Activated CD4-positive, CD25-positive, alpha-beta regulatory T cell (primary cell): ENCODE data around the gene SEPSECS.

Source experiments
- DNase-seq, 4 experiments: peaks; one replicate each; lab custom pipeline; 2025; lab: John Stamatoyannopoulos, UW

The SEPSECS gene

DNA sequence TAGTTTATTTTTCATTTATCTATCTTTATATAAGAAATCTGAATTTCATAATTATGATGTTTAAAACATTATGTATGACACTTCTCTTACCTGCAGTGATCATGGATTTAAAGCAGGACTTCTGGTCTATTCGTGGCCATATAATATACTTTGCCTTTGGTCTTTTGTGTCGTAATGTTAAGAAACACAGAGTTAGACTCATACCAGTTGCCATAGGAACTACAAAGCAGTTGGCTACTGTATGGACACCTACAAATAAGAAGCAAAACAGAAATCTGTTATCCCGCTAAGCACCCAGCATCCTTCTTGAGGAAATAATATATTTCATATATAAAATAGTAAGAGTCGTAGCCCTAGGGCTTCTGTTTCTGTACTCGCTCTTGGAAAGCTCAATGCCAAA, 4.3 kb downstream of the SEPSECS start:
- no peak for DNase-seq

DNA sequence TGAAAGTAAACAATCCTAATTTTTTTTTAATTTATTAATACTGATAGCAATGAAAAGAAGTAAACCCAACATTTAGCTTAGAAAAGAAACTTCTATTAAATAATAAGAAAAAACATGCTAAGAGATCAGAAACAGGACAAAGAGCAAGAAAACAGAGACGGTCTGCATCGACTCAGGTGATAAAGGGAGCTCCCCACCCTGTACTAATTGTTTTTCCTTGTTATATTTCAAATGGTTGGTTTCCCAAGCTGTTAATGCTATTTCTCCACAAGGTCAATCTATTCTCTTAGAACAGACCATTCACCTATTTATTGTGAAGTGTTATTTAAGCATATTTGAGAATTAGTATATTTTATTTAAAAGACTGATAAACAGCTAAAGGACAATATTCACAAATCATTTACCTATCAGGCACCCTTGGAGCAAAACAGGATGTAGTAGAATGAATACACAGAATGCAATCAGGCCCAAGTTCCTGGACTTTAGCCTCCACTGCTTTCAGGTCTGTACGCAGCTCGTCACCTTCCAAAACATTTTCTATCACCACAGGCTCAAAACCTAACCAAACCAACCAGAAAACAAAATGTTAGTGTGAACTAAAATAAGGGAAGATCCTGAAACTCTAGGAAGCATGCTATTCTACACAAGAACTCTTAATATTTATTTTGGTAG, 5.5 kb downstream of the SEPSECS start:
- no peak for DNase-seq

DNA sequence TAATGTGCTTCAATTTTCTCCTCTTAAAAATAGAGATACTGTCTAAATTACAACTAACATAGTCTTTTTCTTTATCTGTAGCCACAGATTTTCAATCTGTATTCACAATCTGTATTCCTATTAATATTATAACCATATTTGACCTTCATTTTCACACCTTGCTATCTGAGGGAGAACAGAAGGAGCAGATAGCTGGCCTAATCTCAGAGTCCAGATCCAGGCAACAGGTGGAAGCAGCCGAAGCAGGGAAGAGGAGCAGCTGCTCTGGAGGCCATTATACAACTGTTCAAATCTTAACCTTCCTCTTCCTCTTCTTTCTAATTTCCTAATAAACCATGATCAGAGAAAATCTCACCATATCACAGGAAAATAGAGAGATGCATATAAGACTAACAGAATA, 14.2 kb downstream of the SEPSECS start:
- DNase-seq: no peak

DNA sequence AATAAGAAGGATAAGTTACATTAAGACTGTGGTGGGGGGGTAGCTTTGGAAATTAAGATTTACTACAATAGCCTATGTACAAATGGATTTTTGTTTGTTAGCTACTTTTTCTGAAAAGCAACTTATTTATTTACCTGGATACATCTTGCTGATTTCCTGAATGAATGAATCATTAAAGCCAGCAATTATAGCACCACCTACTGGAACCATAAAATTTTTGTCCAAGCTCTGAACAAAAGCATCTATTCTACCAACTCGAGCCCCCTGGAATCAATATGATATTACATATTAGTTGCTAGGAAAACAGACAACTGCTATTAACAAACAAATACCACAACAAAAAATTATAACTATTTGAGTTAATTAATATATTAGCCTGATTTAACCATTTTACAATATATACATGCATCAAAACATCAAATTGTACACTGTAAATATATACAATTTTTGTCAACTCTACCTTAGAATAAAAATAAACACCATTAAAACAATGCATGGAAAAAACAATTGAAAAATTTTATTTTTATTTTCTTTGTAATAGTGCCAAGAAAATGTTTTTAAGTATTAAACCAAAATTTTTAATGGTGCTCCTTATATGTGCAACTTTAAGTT, 15.3 kb downstream of the SEPSECS start:
- DNase-seq: no peak

DNA sequence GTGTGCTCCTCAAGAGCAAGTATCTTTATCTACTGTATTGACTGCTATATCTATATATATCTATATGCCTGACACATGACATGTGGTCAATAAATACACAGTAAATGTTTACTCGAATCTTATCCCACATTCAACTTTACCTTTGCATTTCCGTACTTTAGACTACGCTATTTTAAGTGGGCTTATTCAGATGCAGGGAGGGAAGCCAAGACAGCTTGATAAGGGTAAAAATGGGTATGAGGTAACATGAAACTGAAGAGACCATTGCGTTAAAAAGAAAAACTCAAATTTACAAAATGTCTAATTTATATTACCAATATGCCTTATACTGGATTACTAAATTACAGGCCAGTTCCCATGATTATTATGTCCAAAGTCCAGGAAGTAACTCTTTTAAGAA, 17.8 kb downstream of the SEPSECS start:
- no peak for DNase-seq

DNA sequence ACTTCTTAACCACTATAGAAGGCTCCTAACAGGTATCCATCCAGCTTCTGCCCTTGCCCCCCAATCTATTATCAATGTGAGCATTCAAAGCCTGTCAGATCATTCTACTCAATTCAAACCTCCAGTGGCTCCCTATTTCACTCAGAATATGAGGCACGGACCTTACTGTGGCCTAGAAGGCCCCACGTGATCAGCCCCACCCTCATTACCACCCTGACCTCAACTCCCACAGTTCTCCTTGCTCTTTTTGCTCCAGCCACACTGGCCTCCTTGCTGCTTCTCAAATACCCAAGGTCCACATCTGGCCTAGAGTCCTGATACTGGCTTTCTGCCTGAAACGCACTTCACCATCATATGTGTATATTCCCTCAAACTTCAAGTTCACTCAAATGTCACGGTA, 18.7 kb downstream of the SEPSECS start:
- DNase-seq: no peak

DNA sequence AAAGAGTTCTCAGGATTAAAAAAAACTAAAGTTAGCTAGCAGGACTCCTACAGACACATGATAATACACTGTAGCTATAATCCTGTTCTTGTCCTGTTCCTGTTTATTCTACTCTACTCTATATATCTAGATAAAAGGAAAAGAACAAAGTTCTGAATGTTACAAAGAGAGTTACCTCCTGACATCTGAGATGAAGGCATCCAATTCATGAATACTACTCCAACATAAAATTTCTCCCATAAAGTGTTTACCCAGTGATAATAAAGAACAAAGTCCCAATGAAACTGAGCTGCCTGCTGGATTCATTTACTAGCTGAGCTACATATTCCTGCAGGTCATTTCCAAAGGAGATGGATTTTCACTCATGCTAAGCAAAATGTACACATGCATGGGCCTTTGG, 27.1 kb downstream of the SEPSECS start:
- DNase-seq: no peak

DNA sequence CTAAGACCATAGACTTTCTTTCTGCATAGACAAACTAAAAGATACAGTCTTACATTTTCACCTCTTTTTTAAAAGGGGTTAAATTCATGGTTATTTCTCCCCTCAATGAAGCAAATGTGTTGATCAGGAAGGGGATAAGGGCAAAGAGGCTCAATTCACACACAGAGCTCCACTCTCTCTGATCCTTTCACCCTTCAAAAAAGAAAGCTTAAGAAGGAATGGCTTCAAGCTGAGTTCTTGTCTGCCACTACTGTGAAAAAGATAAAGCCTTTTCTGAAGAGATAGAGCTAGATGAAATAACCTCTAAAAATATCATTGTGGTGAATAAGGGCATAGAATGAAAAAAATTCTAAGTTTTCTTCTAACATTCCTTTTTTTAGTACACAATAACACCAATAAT, 28.3 kb downstream of the SEPSECS start:
- no peak for DNase-seq

DNA sequence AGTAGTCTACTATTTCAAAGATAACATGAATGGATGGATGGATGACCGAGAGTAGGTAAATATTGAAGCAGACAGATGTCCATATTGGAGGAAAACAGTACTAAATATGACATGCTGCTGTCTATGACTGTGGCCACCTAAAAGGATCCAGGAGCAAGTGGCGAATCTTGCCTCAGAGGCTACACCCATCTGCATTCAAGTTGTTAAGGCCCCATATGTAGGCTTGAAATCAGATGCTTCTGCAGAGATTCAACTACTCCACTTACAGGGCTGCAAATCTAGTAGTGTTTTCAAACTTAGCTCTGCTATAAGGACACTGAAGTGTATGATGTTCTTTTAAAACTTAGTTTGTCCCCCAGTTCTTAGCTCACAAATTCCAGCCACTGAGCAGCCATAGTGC, 28.9 kb downstream of the SEPSECS start:
- DNase-seq: no peak

DNA sequence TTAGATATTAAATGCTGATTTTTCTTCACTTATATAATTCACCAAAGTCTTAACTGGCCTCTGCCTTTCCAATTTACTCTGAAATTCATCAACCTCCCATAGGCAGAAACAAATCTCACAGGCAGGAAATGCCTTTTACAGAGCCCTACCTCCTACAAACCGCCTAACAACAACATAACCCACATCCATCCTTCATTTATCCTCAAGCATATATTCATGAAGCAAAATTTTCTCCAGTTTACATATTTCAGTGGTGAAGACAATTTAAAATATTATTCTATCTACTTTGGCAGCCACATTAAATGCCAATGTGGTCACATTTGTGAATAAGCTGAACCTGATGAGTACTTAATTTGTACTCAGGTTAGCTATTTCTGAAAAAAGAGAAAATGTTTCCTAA, 30.3 kb downstream of the SEPSECS start:
- DNase-seq: no peak

DNA sequence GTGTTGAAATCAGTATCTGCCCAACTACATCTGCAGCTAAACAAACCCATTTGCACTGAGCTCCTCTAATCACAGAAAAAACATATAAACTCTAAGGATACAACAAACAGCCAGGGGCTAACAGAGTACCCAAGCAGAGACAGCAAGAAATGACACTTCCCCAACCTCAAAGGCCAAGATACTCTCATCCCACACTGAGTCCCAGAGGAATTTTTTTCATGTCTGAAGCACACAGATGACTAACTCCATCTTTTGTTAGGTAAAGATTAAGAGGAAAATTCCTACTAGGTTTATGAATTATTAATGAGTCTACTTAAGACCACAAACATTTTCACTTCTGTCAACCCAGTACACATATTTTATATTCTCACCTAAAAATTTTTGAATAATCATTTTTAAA, 31.6 kb downstream of the SEPSECS start:
- DNase-seq: no peak

DNA sequence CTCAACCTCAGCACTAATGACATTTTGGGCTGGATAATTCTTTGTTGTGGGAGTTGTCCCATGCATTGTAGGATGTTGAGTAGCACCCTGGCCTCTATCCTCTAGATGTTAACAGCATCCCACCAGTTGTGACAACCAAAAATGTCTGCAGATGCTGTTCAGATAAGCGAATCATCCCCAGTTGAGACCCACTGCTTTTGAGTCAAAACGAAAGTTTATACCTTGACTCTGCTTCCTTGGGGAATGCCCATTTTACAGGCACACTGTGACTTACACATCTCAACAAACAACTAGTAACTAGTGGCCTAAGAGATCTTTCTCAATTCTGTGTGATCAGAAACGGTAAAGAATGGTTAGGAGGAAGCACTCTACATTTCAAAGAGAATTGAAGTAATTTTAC, 37.0 kb downstream of the SEPSECS start:
- DNase-seq: no peak

DNA sequence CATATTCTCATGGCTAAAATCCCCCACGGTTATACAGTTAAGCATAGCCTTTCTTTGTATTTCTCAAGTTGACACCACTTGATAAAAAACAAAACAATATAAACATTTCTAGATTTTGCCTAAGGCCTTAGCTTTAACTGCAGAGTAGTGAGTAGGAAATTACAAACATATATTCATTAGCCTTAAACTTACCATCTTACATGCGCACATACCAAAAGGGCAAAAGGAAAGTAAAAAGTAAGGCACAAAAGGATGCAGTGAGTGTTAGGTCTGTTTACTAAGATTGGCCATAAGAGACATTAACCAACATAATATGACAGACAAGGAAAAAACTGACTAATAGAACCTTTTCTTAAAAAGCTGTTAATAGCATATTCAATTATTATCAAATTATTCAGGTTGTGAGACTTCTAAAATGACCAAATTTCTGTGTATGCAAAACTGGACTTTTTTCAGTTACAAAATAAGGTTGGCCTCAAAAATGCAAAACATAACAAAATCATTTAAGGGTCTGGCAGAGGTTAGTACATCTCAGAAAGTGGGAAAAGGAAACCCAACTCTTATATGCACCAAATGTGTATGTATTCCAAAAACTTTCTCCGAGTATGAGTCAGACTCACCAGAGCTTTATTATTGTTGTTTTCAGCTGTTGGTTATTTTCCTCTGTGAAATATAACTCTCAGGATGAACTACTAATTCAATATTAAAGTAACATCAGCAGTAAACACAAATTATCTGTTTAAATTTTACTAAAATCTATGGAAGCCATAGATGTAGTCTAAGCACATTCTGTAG, 39.9 kb downstream of the SEPSECS start:
- no peak for DNase-seq

DNA sequence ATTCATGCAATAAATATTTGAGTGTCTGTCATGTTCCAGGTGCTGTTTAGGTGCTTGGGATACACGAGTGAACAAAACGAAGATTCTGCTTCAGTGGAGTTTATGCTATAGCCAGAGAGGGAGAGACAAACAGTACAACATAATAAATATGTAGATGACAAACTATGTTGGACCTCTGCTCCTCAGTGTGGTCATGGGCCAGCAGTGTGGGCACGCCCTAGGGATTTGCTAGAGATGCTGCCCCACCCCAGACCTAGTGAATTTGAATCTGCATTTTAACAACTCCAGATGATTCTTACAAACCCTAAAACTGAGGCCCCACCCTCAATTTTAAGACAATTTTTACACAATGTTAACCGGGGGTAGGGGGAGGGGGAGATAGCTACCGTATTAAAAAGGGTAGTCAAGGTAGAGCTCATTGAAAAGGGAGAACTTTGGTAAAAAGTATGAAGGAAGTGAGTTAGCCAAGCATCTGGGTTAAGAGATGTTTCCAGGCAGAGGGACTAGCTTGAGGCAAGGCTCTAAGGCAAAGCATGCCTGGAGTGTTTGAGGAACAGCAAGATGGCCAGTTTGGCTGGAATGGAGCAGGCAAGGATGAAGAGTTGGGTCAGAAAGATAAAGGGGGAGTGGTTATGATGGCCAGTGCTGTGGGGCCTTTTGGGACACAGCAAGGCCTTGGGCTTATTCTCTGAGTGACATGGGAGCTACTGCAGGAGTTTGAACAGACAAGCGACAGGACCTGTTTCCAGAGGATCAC, 42.4 kb downstream of the SEPSECS start:
- DNase-seq: no peak

DNA sequence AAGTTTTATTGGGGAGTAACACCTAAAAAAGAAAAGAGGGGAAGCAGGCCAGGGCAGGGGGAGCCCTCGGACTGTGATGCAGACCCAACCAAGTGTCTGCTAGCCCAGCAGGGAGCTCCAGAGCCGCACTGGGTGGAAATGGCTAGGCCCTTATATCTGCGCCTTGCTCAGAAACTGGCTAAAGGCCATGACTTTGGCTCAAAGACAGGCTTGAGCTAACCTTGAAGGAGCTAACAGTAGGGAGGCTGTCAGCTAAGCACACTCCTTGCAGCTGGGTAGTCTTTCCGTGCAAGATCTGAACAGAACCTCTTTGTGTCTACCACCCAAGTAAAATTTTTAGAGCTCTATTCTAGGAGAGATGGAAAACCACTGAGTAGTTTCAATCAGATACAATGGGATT, 43.0 kb downstream of the SEPSECS start:
- DNase-seq: no peak

DNA sequence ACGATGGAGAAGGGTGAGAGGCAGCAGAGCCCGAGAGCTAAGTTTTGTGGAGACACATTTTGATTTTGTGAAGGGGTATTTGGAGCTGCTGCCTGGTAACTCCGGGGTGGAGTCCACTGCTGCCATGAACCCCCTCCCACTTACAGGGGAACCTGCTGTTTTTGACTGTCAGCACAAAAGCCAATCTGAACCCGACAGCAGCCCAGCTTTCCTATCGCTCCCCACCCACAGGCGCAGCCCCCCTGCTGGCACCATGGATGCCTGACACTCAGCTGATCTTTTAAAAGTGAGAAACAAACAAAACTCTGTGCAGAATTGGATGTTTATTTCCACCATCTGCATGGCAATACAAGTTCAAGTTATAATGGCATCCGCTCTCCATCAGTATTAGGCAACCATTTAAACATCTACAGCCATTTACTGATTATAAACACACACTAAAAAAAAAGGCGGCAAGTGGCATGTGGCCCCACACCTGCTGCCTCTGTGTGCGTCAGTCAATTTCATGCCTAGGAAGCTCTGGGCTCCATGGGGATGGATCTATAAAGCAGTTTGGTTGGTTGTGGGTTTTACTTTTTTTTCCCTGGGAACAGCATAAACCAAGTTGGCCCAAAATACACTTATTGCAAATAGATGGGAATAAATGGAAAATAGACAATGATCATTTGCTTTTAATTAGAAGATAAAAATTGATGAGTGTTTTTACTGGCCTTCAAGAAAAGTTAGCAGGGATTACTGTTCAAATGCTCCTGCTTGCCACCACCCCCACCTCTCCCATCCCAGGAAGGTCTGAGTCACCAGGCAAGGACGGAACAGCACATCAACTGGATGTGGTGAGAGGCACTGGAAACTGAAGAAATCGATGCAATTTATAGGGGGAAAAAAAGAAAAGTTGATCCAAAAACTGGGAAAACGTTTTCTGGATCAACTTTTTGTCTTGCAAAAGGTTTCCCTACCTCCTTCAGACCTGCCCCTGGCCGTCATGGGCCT, 46.0 kb downstream of the SEPSECS start:
- no peak for DNase-seq

DNA sequence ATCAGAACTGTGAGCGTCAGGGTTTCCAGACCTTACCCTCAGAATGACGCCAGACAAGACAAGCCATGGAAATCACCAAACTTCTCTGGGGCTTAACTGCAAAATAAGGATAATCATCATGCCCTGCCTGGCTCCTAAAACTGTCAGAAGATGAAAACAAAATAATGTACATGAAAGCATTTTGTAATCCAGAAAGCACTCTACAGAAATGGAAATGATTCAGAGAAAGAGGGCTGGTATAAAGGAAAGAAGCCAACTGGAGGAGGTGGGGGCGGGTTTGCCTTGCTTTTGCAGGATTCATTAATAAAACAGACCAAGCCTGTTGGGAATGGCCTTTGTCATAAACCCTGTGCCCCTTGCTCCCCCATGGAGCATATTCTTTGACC, 47.3 kb downstream of the SEPSECS start:
- no peak for DNase-seq

DNA sequence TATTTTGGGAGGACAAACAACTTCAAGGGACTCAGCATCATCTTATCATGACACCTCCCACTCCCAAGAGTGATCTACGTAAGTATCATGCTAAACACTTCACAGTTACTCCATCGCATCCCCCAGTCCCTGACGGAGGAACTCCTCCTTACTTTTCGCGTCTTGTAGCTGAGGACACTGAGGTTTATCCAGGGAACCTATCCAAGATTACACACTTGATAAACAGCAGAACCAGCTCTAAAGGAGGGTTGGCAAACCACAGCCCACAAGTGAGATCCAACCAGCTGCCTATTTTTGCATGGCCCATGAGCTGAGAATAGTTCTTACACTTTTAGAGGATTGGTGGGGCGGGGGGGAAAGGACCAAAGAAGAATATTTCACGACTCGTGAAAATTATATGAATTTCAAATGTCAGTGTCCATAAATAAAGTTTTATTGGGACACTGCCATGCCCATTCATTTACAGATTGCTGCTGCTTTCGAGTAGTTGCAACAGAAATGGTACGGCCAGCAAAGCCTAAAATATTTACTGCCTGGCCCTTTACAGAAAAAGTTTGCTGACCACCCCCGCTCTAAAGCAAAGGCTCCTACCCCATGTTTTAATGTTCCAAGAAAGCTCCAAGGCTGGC, 47.8 kb downstream of the SEPSECS start:
- DNase-seq: no peak

DNA sequence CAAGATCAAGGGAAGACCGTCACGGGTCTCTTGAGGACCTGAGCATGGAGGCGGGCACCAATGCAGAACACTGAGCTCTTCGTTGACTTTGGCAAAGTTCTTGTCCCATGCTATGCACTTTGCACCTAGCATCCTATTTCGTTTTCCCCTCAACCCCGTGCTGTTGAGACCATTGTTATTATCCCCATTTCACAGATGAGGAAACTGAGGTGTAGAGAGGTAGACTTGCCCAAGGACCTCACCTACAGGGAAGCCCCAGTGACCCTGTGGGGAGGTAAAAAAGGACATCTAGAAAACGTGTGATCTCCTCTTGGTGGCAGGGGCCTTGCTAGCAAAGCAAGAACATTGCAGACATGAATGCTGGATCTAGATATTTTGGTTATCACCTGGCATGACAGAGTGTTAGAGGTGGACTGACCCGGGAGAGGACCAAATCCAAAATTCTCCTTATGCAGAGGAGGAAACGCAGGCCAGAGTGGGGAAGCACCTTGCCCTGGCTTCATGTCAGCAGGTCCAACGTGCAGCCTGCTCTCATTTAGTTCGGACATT, 48.5 kb downstream of the SEPSECS start:
- no peak for DNase-seq

DNA sequence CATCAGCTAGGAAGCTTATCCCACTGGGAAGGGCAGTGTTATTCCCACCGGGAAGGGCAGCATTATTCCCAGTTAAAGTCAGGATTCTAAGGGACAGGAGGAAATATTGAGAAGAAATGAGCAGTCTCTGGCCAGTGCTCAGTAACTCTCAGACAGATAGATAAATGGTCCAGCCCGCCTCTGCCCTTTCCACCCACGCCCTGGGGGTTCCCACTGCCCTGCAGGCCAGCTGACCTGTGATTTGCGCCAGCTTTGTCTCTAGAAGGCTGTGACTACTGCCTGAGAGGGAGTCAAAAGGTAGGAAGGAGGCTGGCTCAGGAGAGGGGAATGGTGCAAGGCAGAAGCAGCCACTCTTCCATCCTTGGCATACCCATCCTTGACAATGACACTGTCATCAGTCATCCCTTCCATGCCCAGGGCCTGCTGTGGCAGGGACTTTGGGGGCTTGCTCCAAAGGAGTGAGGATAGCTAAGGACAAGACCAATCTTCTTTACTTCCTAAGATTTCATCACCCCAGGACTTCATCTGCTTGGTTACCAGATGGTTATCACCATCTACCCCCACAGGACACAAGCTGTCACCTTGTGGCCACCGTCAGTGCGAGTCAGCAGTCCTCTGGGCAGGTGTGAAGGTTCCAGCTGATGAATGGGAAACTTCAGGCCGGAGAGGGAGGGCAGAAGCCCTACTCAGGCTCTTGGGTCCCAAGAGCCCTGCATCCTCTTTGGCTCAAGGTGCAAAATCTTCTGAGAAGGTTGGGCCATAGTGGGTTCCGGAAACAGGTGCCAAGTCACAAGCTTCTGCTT, 49.5 kb downstream of the SEPSECS start:
- no peak for DNase-seq
